Activated naive CD8-positive, alpha-beta T cell (primary cell): Measurements from ENCODE around the gene IL1RAPL2.
"Not testable (repeated sequence)": the region's sequence is repeated elsewhere in the genome, so short reads cannot be mapped to it uniquely, and the experiment has no call there.

Source experiments
- H3K27ac Mint-ChIP-seq: one replicate; pipeline ENCODE4 v1.8.0; 2021; ENCODE audit warnings: mixed read lengths
- H3K27me3 Mint-ChIP-seq: one replicate; pipeline ENCODE4 v1.8.0; 2021; ENCODE audit warnings: mixed read lengths
- H3K36me3 Mint-ChIP-seq: one replicate; pipeline ENCODE4 v1.8.0; 2021; ENCODE audit warnings: mixed read lengths
- H3K4me1 Mint-ChIP-seq: one replicate; pipeline ENCODE4 v1.8.0; 2021; ENCODE audit warnings: low read depth, mixed read lengths
- H3K4me3 Mint-ChIP-seq: one replicate; pipeline ENCODE4 v1.8.0; 2021; ENCODE audit warnings: mild to moderate bottlenecking, mixed read lengths
- H3K9me3 Mint-ChIP-seq: one replicate; pipeline ENCODE4 v1.8.0; 2021; ENCODE audit warnings: low read depth, mixed read lengths

IL1RAPL2 gene

DNA sequence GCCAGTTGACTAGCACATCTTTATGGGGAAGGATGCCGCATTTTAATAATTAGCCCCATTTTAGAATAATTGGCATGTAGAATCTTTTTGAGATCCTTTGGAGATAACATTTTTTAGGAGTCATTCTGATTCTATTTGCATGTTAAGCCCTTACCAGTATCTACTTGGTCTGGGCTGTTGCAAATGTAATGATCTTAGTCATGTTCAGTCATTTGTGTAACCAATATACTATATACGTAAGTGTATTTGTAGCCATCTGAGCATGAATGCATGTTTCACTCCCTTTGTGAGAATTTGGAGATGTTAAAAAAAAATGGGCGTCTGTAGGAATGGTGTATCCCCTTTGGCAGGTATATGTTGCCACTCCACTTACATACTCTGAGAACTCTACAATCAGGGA lies 535.4 kb downstream of the IL1RAPL2 start:
- no peaks in the 10 kb centered on the region for H3K9me3 Mint-ChIP-seq
- H3K36me3 Mint-ChIP-seq = no peaks in the 10 kb centered on the region
- no peaks in the 10 kb centered on the region for H3K27me3 Mint-ChIP-seq
- no peak overlapping the region for H3K27ac Mint-ChIP-seq
- no peaks in the 10 kb centered on the region for H3K4me1 Mint-ChIP-seq
- H3K4me3 Mint-ChIP-seq = no peak overlapping the region

DNA sequence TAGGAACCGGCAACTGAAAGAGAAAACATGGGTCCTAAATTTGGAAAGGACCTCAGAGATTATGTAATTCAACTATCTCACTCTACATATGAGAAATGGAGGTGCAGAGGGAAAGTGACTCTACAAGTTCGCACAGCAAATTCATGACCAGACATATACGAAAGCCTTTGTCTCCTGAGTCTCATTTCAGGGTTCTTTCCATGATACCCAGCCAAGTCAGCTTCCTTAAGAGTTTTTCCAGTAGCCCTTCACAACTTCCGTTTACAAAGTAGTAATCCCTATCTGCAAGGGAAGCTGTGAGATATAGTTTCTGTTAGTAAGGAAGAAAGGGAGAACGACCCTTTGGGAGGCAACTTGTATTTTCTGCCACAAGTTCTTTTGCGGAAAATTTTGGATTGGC lies 543.9 kb downstream of the IL1RAPL2 start:
- Mint-ChIP-seq H3K27me3 (no peaks in the 10 kb centered on the region), H3K4me1 (no peaks in the 10 kb centered on the region), H3K9me3 (no peaks in the 10 kb centered on the region), H3K4me3 (no peak overlapping the region), H3K36me3 (no peaks in the 10 kb centered on the region), H3K27ac (no peak overlapping the region)

DNA sequence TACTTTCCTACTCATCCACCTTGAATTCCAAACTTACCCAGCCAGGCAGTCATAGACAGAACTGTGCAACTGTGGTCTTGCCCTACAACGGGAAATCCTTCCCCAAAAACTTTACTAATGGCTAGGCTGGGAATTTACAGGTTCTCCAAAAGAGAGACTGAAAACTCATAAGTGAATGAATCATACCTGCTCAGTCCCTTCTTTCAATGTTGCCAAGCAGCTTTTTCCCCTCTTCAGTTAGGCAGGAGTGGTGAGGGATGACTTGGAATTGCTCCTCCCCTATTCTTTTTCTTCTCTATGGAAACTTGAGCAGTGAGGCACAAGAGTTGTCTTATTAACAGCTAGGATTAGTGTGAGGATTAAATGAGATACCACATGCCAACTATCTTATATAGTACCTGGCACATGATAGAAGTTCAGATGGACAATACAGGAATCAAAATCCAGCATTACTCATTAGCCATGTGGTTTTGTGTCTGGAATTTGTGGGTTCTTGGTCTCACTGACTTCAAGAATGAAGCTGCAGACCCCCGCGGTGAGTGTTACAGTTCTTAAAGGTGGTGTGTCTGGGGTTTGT lies 548.6 kb downstream of the IL1RAPL2 start:
- no peak overlapping the region for H3K27ac Mint-ChIP-seq
- H3K4me1 Mint-ChIP-seq = no peaks in the 10 kb centered on the region
- H3K27me3 Mint-ChIP-seq = no peaks in the 10 kb centered on the region

DNA sequence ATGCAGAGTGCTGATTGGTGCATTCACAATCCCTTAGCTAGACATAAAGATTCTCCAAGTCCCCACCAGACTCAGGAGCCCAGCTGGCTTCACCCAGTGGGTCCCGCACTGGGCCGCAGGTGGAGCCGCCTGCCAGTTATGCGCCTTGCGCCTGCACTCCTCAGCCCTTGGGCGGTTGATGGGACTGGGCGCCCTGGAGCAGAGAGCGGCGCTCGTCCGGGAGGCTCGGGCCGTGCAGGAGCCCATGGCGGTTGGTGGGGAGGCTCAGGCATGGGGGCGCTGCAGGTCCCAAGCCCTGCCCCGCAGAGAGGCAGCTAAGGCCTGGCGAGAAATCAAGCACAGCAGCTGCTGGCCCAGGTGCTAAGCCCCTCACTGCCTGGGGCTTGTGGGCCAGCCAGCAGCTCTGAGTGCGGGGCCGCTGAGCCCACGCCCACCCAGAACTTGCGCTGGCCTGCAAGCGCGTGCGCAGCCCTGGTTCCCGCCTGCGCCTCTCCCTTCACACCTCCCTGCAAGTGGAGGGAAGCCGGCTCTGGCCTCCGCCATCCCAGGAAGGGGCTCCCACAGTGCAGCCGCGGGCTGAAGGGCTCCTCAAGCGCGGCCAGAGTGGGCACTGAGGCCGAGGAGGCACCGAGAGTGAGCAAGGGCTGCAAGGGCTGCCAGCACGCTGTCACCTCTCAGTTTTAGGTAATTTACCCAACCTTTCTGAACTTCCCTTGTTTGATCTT lies 549.8 kb downstream of the IL1RAPL2 start:
- H3K4me1 Mint-ChIP-seq, H3K9me3 Mint-ChIP-seq, H3K27ac Mint-ChIP-seq, H3K27me3 Mint-ChIP-seq, H3K4me3 Mint-ChIP-seq, H3K36me3 Mint-ChIP-seq: not testable (repeated sequence)

More for the DNA sequence above, 548.6 kb downstream of the IL1RAPL2 start:
- no peaks in the 10 kb centered on the region for H3K36me3 Mint-ChIP-seq
- no peak overlapping the region for H3K4me3 Mint-ChIP-seq
- H3K9me3 Mint-ChIP-seq = no peaks in the 10 kb centered on the region

DNA sequence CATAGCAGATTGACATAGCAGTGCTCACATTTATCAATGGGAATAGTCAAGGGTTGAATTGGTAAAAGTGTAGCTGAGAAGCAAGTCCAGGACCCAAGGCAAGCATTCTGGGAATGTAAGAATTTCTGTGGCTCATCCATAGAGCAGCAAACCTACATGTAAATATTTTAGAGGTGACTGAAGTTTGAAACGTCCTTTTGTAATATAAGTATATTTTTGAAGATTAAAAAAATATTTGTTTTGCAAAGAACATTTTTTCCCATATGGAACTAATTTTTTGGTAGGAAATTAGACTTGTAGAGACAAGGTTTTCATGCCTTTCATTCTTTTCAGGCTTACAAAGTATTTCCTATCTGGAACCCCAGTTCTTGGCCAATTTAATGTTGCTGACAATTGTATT lies 550.5 kb downstream of the IL1RAPL2 start:
- no peaks in the 10 kb centered on the region for H3K36me3 Mint-ChIP-seq
- no peaks in the 10 kb centered on the region for H3K27me3 Mint-ChIP-seq
- H3K9me3 Mint-ChIP-seq = no peaks in the 10 kb centered on the region
- H3K4me1 Mint-ChIP-seq = no peaks in the 10 kb centered on the region
- no peak overlapping the region for H3K4me3 Mint-ChIP-seq
- no peak overlapping the region for H3K27ac Mint-ChIP-seq

DNA sequence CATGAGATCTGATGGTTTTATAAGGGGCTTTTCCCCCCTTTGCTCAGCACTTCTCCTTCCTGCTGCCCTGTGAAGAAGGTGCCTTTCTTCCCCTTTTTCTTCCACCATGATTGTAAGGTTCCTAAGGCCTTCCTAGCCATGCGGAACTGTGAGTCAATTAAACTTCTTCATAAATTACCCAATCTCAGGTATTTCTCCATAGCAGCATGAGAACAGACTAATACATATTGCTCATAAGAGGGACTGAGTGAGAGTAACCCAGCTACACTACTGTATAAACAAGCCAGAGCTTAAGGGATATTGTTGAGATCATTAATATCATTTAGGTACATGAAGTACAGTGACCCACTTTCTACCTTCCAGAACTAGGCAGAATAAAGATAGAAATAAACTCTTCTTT lies 551.6 kb downstream of the IL1RAPL2 start:
- H3K4me1 Mint-ChIP-seq = no peaks in the 10 kb centered on the region
- H3K27me3 Mint-ChIP-seq = no peaks in the 10 kb centered on the region
- no peak overlapping the region for H3K4me3 Mint-ChIP-seq
- no peaks in the 10 kb centered on the region for H3K9me3 Mint-ChIP-seq
- H3K36me3 Mint-ChIP-seq = no peaks in the 10 kb centered on the region
- H3K27ac Mint-ChIP-seq = no peak overlapping the region

DNA sequence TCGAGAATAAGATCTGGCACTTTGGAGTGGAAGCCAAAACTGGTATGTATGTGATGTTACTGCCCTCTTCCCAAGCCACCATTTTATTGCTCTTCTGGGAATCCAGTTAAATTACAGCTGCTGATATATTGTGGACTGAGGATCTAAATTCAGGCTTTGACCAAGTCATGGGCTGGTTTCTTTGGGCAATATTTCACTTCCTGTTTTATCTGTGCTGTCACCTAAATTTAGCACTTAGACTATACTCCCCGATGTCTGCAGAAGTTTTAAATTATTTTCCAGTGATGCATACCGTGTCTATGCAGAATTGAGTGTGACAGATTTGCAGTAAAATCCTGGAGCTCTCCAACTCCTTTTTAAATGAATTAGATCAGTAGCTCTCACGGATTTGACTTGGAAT lies 554.5 kb downstream of the IL1RAPL2 start:
- no peak overlapping the region for H3K27ac Mint-ChIP-seq
- H3K4me1 Mint-ChIP-seq = no peaks in the 10 kb centered on the region
- no peak overlapping the region for H3K4me3 Mint-ChIP-seq
- H3K27me3 Mint-ChIP-seq = no peaks in the 10 kb centered on the region
- H3K9me3 Mint-ChIP-seq = no peaks in the 10 kb centered on the region
- no peaks in the 10 kb centered on the region for H3K36me3 Mint-ChIP-seq

DNA sequence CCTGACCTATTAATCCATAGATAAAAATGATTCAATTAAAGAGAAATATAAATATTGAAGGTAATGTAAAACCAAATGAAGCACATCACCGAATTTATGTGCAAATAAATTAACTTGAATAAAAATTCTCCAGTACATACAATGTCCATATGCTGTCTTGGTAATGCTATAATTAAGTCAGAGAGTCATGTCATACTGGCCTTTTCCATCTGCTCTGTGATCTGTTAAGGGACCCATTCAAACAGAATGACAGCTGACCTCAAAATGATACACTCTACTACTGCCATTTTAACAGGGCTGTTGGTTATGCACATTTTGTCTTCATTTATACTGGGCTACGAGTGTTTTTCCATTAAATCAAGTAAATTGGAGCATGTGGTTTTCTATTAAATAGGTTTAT lies 555.2 kb downstream of the IL1RAPL2 start:
- H3K27me3 Mint-ChIP-seq = no peaks in the 10 kb centered on the region
- no peak overlapping the region for H3K27ac Mint-ChIP-seq
- H3K36me3 Mint-ChIP-seq = no peaks in the 10 kb centered on the region
- H3K4me1 Mint-ChIP-seq = no peaks in the 10 kb centered on the region
- no peaks in the 10 kb centered on the region for H3K9me3 Mint-ChIP-seq
- no peak overlapping the region for H3K4me3 Mint-ChIP-seq

DNA sequence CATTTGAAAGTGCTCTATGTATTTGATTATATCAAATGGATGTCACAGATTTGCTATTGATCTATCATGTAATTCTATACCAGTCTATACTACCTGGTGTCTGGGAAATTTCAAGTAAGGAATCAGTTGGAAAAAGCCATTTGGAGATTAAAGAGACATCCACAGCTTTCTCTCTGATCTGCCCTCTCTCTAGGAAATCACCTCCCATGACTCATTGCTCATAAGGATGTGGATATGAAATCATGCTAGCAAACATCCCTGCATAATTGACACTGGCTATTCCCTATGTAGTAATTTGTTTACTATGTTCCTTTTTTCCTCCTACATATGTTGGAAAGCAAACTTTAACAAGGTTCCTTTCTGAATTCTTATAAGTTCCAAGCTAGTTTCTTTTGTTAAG lies 560.2 kb downstream of the IL1RAPL2 start:
- H3K36me3 Mint-ChIP-seq = no peaks in the 10 kb centered on the region
- no peaks in the 10 kb centered on the region for H3K9me3 Mint-ChIP-seq
- H3K4me3 Mint-ChIP-seq = no peak overlapping the region
- no peaks in the 10 kb centered on the region for H3K4me1 Mint-ChIP-seq
- H3K27me3 Mint-ChIP-seq = no peaks in the 10 kb centered on the region
- H3K27ac Mint-ChIP-seq = no peak overlapping the region

DNA sequence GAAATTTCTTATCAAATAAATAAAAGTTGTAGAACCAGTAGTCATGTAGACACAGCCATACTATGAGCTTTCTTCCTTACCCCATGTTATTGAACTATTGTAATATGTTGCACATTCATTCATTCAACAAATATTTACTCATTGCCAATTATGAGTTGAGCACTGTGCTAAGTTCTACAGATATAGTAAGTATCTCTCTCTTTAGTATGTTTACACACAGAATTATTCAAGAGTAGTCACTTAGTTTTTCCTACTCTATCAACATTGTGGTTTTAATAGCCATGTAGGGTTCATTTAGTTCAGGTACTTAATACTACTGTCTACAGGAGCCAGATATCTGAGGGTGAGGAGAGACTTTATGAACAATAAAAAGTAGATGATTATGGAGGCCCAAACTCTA lies 568.3 kb downstream of the IL1RAPL2 start:
- Mint-ChIP-seq H3K27me3 (no peaks in the 10 kb centered on the region), H3K27ac (no peak overlapping the region), H3K4me3 (no peak overlapping the region), H3K9me3 (no peaks in the 10 kb centered on the region), H3K36me3 (no peaks in the 10 kb centered on the region), H3K4me1 (no peaks in the 10 kb centered on the region)

DNA sequence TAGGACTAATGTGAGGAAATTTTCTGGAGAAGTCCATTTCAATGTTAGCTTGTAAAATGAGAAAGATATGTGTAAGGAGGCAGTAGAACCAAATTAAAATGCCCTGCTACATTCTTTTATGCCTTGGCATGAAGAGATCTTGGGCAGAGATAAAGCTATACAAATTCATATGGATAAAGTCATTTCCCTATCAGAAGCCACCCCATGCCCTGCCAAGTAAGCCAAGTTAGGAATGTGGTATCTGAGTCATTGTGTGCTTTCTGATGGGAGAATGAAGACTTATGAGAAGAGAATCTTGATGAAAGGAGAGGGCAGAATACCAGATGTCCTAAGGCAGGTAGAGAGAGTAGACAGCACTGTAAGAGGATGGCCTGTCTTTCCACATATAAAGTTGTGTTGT lies 570.8 kb downstream of the IL1RAPL2 start:
- Mint-ChIP-seq H3K4me3 (no peak overlapping the region), H3K9me3 (no peaks in the 10 kb centered on the region), H3K27ac (no peak overlapping the region), H3K27me3 (no peaks in the 10 kb centered on the region), H3K4me1 (no peaks in the 10 kb centered on the region), H3K36me3 (no peaks in the 10 kb centered on the region)

DNA sequence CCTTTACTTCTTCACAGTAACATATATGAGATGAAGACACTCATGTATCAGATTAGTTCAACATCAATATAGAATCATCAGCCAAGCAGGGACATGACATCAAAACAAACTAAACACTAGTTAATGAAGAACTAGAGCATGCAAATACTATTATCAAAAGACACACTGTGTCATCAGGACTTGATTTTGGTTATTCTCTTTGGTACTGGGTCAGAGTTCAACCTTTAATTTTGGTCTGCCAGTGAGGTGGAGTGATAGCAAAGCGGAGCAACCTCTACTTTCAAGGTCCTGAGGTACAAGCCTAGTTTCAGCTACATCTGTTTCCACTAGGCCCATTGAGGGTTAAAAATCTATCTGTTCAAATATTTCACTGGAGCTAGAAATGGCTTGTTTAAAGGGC lies 584.0 kb downstream of the IL1RAPL2 start:
- Mint-ChIP-seq H3K4me3 (no peak overlapping the region), H3K27me3 (no peaks in the 10 kb centered on the region), H3K4me1 (no peaks in the 10 kb centered on the region), H3K9me3 (no peaks in the 10 kb centered on the region), H3K27ac (no peak overlapping the region), H3K36me3 (no peaks in the 10 kb centered on the region)

DNA sequence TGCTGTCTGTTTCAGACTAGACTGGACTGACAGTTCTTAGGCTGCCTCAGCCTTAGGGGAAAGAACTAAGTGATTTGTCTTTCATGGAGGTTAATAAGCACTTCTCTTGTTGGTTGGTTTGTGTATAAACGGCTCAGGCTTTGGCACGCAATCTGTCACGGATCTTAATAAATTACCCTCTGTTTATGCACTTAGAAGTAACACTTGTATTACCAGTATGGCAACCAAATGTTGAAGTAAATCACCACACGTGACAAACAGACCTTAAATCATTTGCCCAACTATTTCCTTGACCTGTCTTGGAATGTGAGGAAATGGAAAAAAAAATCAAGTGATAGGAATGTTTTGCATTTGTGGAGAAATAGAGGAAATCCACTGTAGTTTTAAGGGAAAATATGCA lies 584.6 kb downstream of the IL1RAPL2 start:
- no peak overlapping the region for H3K4me3 Mint-ChIP-seq
- no peak overlapping the region for H3K27ac Mint-ChIP-seq
- H3K36me3 Mint-ChIP-seq = no peaks in the 10 kb centered on the region
- no peaks in the 10 kb centered on the region for H3K4me1 Mint-ChIP-seq
- no peaks in the 10 kb centered on the region for H3K27me3 Mint-ChIP-seq
- H3K9me3 Mint-ChIP-seq = no peaks in the 10 kb centered on the region

DNA sequence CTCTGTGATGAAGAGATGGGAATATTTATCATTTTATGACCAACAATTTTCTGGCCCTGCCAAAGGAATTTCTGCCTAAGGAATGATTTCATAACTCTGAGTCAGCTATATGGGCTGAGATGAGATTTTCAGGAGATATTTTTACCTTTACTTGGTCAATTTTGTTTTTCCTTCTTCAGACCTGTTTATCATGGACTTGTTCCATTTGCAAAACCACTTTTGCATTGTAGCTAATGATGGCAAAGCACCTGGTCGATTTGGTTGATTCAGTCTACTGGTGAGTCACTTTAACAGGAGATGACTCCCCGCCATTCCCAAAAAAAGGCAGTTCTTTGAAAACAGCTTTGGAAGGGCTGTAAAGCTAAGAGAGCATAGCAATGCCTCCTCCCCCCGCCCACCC lies 601.2 kb downstream of the IL1RAPL2 start:
- Mint-ChIP-seq H3K4me3 (no peak overlapping the region), H3K4me1 (no peaks in the 10 kb centered on the region), H3K36me3 (no peaks in the 10 kb centered on the region), H3K27me3 (no peaks in the 10 kb centered on the region), H3K9me3 (no peaks in the 10 kb centered on the region), H3K27ac (no peak overlapping the region)

DNA sequence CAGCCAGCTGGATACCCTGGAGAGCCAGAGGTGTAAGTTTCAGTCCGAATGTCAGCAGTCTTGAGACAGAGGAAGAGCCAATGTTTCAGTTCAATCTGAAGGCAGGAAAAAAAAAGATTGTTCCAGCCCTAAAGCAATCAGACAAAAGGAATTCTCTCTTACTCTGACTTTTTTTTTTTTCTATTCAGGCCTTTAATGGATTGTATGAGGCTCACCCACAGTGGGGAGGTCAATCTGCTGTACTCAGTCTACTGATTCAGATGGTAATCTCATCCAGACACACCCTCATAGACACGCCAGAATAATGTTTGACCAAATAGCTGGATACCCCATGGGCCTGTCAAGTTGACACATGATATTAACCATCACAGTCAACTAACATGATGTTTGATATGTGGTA lies 602.6 kb downstream of the IL1RAPL2 start:
- Mint-ChIP-seq H3K27me3 (no peaks in the 10 kb centered on the region), H3K27ac (no peak overlapping the region), H3K4me1 (no peaks in the 10 kb centered on the region), H3K4me3 (no peak overlapping the region), H3K9me3 (no peaks in the 10 kb centered on the region), H3K36me3 (no peaks in the 10 kb centered on the region)

DNA sequence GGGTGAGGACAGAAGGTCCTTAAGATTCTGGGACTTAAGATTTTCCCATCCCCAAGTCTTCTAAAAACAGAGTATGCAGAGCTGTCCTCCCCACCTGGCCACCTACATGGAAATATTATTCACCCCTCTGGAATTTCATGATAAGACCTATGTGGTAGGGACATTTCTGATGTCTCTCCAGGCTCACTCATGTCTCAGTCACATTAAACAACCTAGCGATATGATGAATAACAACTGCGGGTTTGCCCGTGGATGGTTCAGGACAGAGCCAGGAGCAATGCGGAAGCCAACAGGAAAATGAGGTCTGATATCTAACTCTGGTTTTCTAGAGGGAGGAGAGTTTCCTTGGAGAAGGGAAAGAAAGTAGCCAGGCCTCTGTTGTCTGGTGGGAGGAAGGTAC lies 607.1 kb downstream of the IL1RAPL2 start:
- Mint-ChIP-seq H3K36me3 (no peaks in the 10 kb centered on the region), H3K27ac (no peak overlapping the region), H3K27me3 (no peaks in the 10 kb centered on the region), H3K9me3 (no peaks in the 10 kb centered on the region), H3K4me3 (no peak overlapping the region), H3K4me1 (no peaks in the 10 kb centered on the region)
